Panc1 (cell line): ENCODE results near the gene OR13F1.

Experiments used
- POLR2AphosphoS5 ChIP-seq: IDR thresholded peaks from 2 replicates; pipeline ENCODE4 v1.6.1; 2012; ENCODE audit warnings: mild to moderate bottlenecking, low read depth, low read length, moderate library complexity
- TF ChIP-seq, protein P1 (sequence below): fragments of 450-650 bp; IDR thresholded peaks from 2 replicates; pipeline ENCODE4 v1.5.1; 2017; ENCODE audit warnings: mild to moderate bottlenecking

DNA sequence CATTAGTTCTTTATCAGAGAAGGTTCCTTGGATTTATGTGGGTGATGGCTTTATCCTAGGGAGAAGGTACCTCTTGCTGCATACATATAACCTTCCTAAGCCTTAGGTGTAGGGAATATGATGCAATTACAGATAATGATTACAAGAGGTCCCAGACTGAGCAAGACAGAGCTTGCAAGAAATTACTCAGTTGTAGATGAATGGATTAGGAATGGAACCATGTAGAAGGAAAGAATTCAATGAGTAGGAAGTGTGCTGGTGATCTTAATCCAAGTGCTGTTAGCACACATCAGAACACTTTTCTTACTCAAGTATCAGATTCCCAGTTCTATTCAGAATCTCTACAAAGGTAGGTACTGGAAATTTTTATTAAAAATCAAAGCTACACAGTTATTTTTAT, 2.5 kb downstream of the OR13F1 start:
- TF ChIP-seq POLR2AphosphoS5, result no peak
- TF ChIP-seq, protein P1, sequence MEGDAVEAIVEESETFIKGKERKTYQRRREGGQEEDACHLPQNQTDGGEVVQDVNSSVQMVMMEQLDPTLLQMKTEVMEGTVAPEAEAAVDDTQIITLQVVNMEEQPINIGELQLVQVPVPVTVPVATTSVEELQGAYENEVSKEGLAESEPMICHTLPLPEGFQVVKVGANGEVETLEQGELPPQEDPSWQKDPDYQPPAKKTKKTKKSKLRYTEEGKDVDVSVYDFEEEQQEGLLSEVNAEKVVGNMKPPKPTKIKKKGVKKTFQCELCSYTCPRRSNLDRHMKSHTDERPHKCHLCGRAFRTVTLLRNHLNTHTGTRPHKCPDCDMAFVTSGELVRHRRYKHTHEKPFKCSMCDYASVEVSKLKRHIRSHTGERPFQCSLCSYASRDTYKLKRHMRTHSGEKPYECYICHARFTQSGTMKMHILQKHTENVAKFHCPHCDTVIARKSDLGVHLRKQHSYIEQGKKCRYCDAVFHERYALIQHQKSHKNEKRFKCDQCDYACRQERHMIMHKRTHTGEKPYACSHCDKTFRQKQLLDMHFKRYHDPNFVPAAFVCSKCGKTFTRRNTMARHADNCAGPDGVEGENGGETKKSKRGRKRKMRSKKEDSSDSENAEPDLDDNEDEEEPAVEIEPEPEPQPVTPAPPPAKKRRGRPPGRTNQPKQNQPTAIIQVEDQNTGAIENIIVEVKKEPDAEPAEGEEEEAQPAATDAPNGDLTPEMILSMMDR, result no peak
